H9 (cell line): ENCODE measurements around the gene TADA3. TPM values are rescaled to one million over a fixed set of nuclear protein-coding genes. Genes with fewer than 3 reads are reported as not detected.

Source experiments
- DNase-seq: peaks from one replicate; pipeline ENCODE4 v3.0.0-alpha.2; 2017
- H2AFZ ChIP-seq: one replicate; pipeline ENCODE4 v1.6.1; 2013; ENCODE audit warnings: mild to moderate bottlenecking, low read length, control low read depth, moderate library complexity
- H2AK5ac ChIP-seq: 2 replicates; pipeline ENCODE4 v1.6.1; 2013; ENCODE audit warnings: low read length, control low read depth, mixed read lengths; ENCODE audit not compliant: insufficient read length
- H2BK120ac ChIP-seq: one replicate; pipeline ENCODE4 v1.6.1; 2013; ENCODE audit warnings: low read depth, mild to moderate bottlenecking, low read length, control low read depth, inconsistent platforms; ENCODE audit not compliant: poor library complexity, severe bottlenecking
- H2BK12ac ChIP-seq: 2 replicates; pipeline ENCODE4 v1.6.1; 2013; ENCODE audit warnings: low read length, control low read depth, mixed read lengths, low read depth; ENCODE audit not compliant: insufficient read length
- H2BK15ac ChIP-seq: 2 replicates; pipeline ENCODE4 v1.6.1; 2013; ENCODE audit warnings: low read depth, low read length, control low read depth
- H2BK20ac ChIP-seq: one replicate; pipeline ENCODE4 v1.6.1; 2013; ENCODE audit warnings: low read depth, mild to moderate bottlenecking, low read length, control low read depth, inconsistent platforms; ENCODE audit not compliant: poor library complexity, severe bottlenecking
- H2BK5ac ChIP-seq: 2 replicates; pipeline ENCODE4 v1.6.1; 2013; ENCODE audit warnings: low read length, control low read depth, mixed read lengths; ENCODE audit not compliant: insufficient read length
- H3K14ac ChIP-seq: 2 replicates; pipeline ENCODE4 v1.6.1; 2013; ENCODE audit warnings: low read length, control low read depth; ENCODE audit not compliant: insufficient read depth
- H3K18ac ChIP-seq: 2 replicates; pipeline ENCODE4 v1.6.1; 2013; ENCODE audit warnings: low read depth, mild to moderate bottlenecking, mixed read lengths, low read length, control low read depth; ENCODE audit not compliant: insufficient read length
- H3K23ac ChIP-seq: 2 replicates; pipeline ENCODE4 v1.6.1; 2013; ENCODE audit warnings: low read length, control low read depth, mixed read lengths, low read depth; ENCODE audit not compliant: insufficient read length
- H3K23me2 ChIP-seq: 2 replicates; pipeline ENCODE4 v1.6.1; 2013; ENCODE audit warnings: low read depth, mild to moderate bottlenecking, mixed read lengths, low read length, control low read depth; ENCODE audit not compliant: insufficient read length, poor library complexity, severe bottlenecking
- H3K27ac ChIP-seq: 2 replicates; pipeline ENCODE4 v1.5.1; 2013; ENCODE audit warnings: low read length, control low read depth, mixed read lengths, low read depth; ENCODE audit not compliant: insufficient read length
- H3K27me3 ChIP-seq: 2 replicates; pipeline ENCODE4 v1.6.1; 2013; ENCODE audit warnings: low read length, control low read depth, inconsistent platforms; ENCODE audit not compliant: insufficient read depth
- H3K4ac ChIP-seq: 2 replicates; pipeline ENCODE4 v1.6.1; 2013; ENCODE audit warnings: low read depth, mild to moderate bottlenecking, control low read depth, inconsistent platforms, low read length, moderate library complexity
- H3K4me1 ChIP-seq: 2 replicates; pipeline ENCODE4 v1.6.1; 2013; ENCODE audit warnings: low read length, control low read depth, inconsistent platforms; ENCODE audit not compliant: insufficient read depth
- H3K4me2 ChIP-seq: 2 replicates; pipeline ENCODE4 v1.6.1; 2013; ENCODE audit warnings: low read length, control low read depth, mixed read lengths; ENCODE audit not compliant: insufficient read length, insufficient read depth
- H3K56ac ChIP-seq: 2 replicates; pipeline ENCODE4 v1.6.1; 2013; ENCODE audit warnings: low read depth, mild to moderate bottlenecking, mixed read lengths, low read length, control low read depth; ENCODE audit not compliant: insufficient read length
- H3K79me1 ChIP-seq: 2 replicates; pipeline ENCODE4 v1.6.1; 2013; ENCODE audit warnings: low read depth, mild to moderate bottlenecking, moderate library complexity, low read length, control low read depth, inconsistent platforms; ENCODE audit not compliant: insufficient read depth, poor library complexity, severe bottlenecking
- H3K79me2 ChIP-seq: 2 replicates; pipeline ENCODE4 v1.6.1; 2013; ENCODE audit warnings: low read length, control low read depth, inconsistent platforms; ENCODE audit not compliant: insufficient read depth
- H3K9ac ChIP-seq: 2 replicates; pipeline ENCODE4 v1.6.1; 2013; ENCODE audit warnings: low read length, control low read depth, mixed read lengths; ENCODE audit not compliant: insufficient read length; ENCODE audit errors: extremely low read depth
- H3K9me3 ChIP-seq: one replicate; pipeline ENCODE4 v1.6.1; 2013; ENCODE audit warnings: low read depth, low read length, inconsistent platforms; ENCODE audit not compliant: control insufficient read depth
- H3T11ph ChIP-seq: one replicate; pipeline ENCODE4 v1.6.1; 2013; ENCODE audit warnings: mild to moderate bottlenecking, low read length, control low read depth, inconsistent platforms
- H4K20me1 ChIP-seq: one replicate; pipeline ENCODE4 v1.6.1; 2013; ENCODE audit not compliant: control insufficient read depth, insufficient read length, insufficient read depth
- H4K5ac ChIP-seq: 2 replicates; pipeline ENCODE4 v1.6.1; 2013; ENCODE audit warnings: low read depth, mild to moderate bottlenecking, mixed read lengths, low read length, control low read depth; ENCODE audit not compliant: insufficient read length
- H4K8ac ChIP-seq: replicated peaks from 2 replicates; pipeline ENCODE4 v1.6.1; 2013; ENCODE audit warnings: low read length, control low read depth, mixed read lengths, low read depth; ENCODE audit not compliant: insufficient read length
- H4K91ac ChIP-seq: 2 replicates; pipeline ENCODE4 v1.6.1; 2013; ENCODE audit warnings: low read depth, mild to moderate bottlenecking, moderate library complexity, mixed read lengths, low read length, control low read depth; ENCODE audit not compliant: insufficient read length
- H3K27ac Mint-ChIP-seq, 3 experiments: 2 replicates in 2 of 3; 3 replicates in 1 of 3; pipeline ENCODE4 v1.8.0; 2020 to 2021; ENCODE audit warnings: mixed read lengths in 3 of 3, mild to moderate bottlenecking in 1 of 3, moderate library complexity in 1 of 3
- H3K27me3 Mint-ChIP-seq: 2 replicates; pipeline ENCODE4 v1.8.0; 2021; ENCODE audit warnings: low read depth, mild to moderate bottlenecking, moderate library complexity, mixed read lengths
- H3K36me3 Mint-ChIP-seq, 3 experiments: 2 replicates in 2 of 3; 3 replicates in 1 of 3; pipeline ENCODE4 v1.8.0; 2020 to 2021; ENCODE audit warnings: low read depth in 3 of 3, mixed read lengths in 3 of 3; ENCODE audit not compliant: insufficient read depth in 1 of 3
- H3K4me1 Mint-ChIP-seq, 2 experiments: 2 replicates each; pipeline ENCODE4 v1.8.0; 2020; ENCODE audit warnings: mixed read lengths in 2 of 2
- H3K4me3 Mint-ChIP-seq, 2 experiments: 2 replicates in 1 of 2; 3 replicates in 1 of 2; pipeline ENCODE4 v1.8.0; 2020 to 2021; ENCODE audit warnings: mild to moderate bottlenecking in 2 of 2, mixed read lengths in 2 of 2, moderate library complexity in 1 of 2
- H3K9me3 Mint-ChIP-seq, 2 experiments: 2 replicates in 1 of 2; 3 replicates in 1 of 2; pipeline ENCODE4 v1.8.0; 2020; ENCODE audit warnings: mild to moderate bottlenecking in 2 of 2, mixed read lengths in 2 of 2, moderate library complexity in 1 of 2
- CTCF ChIP-seq: fragments of 200-600 bp; sonication (generic); conservative IDR thresholded peaks from 3 replicates; pipeline ENCODE4 v1.8.0; 2021; ENCODE audit warnings: antibody characterized with exemption, mild to moderate bottlenecking
- WGBS: extraction: QIAGEN DNeasy Blood & Tissue Kit; methylation state at CpG from one replicate; pipeline ENCODE4 v1.1.7; 2013; ENCODE audit warnings: missing lambda C conversion rate, low lambda C conversion rate, mixed read lengths; ENCODE audit not compliant: insufficient read length; ENCODE audit errors: extremely low coverage; 5-methylcytosine and 5-hydroxymethylcytosine counted together
- total RNA-seq: library from RNA; stranded (reverse); gene quantifications from 2 replicates; pipeline ENCODE4 v1.2.1, GENCODE V29; 2021

The TADA3 gene
- total RNA-seq, 1 experiment from 2014 or later = 49.8 TPM

- no peaks in the 10 kb centered on the region for H3K4me1 ChIP-seq
- Mint-ChIP-seq H3K4me1 (peaks cover 7 to 8% of the 10 kb centered on the region in 2 experiments; a peak in 3 of 4 replicates), H3K27ac (no peak overlapping the region), H3K36me3 (peaks cover 8 to 26% (median 20%) of the 10 kb centered on the region in 3 experiments; a peak in 6 of 7 replicates), H3K9me3 (no peaks in the 10 kb centered on the region), H3K27me3 (peaks cover 14% of the 10 kb centered on the region), H3K4me3 (no peak overlapping the region; a peak in 1 of 5 replicates)
- no peak overlapping the region for H3K18ac ChIP-seq
- H4K20me1 ChIP-seq = no peaks in the 10 kb centered on the region
- H3K23ac ChIP-seq = no peak overlapping the region
- no peak overlapping the region for H3K27ac ChIP-seq
- no peak overlapping the region for H4K8ac ChIP-seq
- H4K91ac ChIP-seq = no peak overlapping the region
- H2BK15ac ChIP-seq = no peak overlapping the region
- no peaks in the 10 kb centered on the region for H3K9me3 ChIP-seq
- H3T11ph ChIP-seq = no peak overlapping the region
- H3K79me1 ChIP-seq = no peaks in the 10 kb centered on the region
- H2BK20ac ChIP-seq = no peak overlapping the region
- no peak overlapping the region for H3K4me2 ChIP-seq
- no peak overlapping the region for H4K5ac ChIP-seq
- H3K4ac ChIP-seq = no peak overlapping the region
- no peaks in the 10 kb centered on the region for H3K23me2 ChIP-seq
- no peak overlapping the region for H3K9ac ChIP-seq
- no peak for TF ChIP-seq CTCF
- H3K27me3 ChIP-seq = no peaks in the 10 kb centered on the region; the same call in 1 of the 2 replicates
- H3K14ac ChIP-seq = no peak overlapping the region
- H2BK120ac ChIP-seq = no peak overlapping the region
- no peak overlapping the region for H3K56ac ChIP-seq
- no peak overlapping the region for H2AK5ac ChIP-seq
- no peak overlapping the region for H2BK12ac ChIP-seq
- no peak overlapping the region for H2BK5ac ChIP-seq
- H3K79me2 ChIP-seq = no peaks in the 10 kb centered on the region
- DNase-seq = no peak
- WGBS = no CpG with 5 or more reads among the region's 1 CpG
- H2AFZ ChIP-seq = no peak overlapping the region
These were observed 14.6 kb downstream of the TADA3 start for GRCh38 chr3:9777694-9778021.
